Measurements from ENCODE around the gene SRD5A3. TPM values are rescaled to one million over a fixed set of nuclear protein-coding genes. Genes with fewer than 3 reads are reported as not detected.
A peak's percentile ranks its signal among the peaks of the same experiment; 100 is the strongest.

The SRD5A3 gene
- total RNA-seq, 1 donor from 2014 or later = 8.7 TPM

DNA sequence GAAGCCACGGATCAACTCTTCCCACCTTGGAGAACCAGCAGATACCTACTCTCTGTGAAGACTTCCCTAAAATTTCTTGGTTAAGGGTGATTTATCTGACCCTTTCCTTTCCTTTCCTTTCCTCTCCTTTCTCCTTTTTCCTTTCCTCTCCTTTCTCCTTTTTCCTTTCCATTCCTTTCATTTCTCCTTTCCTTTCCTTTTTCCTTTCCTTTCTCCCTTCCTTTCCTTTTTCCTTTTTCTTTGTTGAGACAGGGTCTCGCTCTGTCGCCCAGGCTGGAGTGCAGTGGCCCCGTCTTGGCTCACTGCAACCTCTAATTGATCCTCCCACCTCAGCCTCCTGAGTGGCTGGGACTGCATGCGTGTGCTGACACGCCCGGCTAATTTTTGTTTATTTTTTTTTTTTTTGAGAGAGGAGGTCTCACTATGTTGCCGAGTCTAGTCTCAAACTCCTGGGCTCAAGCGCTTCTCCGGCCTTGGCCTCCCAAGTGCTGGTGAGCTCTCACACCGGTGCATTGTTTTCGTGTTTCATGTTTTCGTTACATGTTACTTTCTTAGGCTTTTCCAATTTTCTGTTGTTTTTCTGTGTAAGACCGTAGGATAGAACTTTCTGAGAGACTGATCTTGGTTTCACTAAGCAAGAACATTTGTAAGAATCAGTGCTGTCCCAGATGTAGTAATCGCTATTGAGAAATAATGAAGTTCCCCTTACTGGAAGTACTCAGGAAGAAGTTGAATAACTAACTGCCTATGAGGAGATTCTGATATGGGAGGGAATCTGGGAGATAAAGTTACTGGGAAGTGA lies 51.7 kb downstream of the SRD5A3 start:
- ATAC-seq (no peak), DNase-seq (no peak)
- intact Hi-C loops (cut with micrococcal nuclease) = loop anchor here (10.0 kb wide), 1 partner anchor 53 kb away; the partner anchor contains the start of gene SRD5A3

DNA sequence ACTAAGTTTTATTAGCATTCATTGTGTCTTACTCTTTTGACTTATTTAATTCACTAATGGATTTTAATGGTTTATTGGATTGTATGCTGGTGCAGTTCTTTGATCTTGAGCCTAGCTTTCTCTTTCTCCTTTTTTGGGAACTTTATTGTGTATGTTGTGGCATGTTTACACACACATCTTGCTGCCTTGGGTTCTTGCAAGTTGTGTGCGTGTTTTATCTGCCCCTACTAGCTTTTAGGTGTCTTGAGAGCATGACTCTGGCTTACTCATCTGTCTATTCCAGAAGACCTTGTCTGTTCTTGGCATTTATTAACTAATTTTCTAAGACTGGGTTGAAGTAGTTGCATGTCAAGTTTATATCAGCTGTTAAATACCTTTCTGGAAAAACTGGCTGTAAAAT lies 52.4 kb downstream of the SRD5A3 start:
- ATAC-seq (no peak), DNase-seq (no peak)
- intact Hi-C loops (cut with micrococcal nuclease) = loop anchor here (10.0 kb wide), 1 partner anchor 54 kb away; the partner anchor contains the start of gene SRD5A3

- ATAC-seq = no peak
- intact Hi-C loops (cut with micrococcal nuclease) = loop anchor here (10.0 kb wide), 1 partner anchor 54 kb away; the partner anchor contains the start of gene SRD5A3
- no peak for DNase-seq
Measured at GRCh38 chr4:55398966-55399365, 52.9 kb downstream of the SRD5A3 start.

- intact Hi-C loops (cut with micrococcal nuclease) = loop anchor here (10.0 kb wide), 1 partner anchor 55 kb away; the partner anchor contains the start of gene SRD5A3
- ATAC-seq (no peak), DNase-seq (no peak)
Measured at GRCh38 chr4:55399581-55399980, 53.5 kb downstream of the SRD5A3 start.

DNA sequence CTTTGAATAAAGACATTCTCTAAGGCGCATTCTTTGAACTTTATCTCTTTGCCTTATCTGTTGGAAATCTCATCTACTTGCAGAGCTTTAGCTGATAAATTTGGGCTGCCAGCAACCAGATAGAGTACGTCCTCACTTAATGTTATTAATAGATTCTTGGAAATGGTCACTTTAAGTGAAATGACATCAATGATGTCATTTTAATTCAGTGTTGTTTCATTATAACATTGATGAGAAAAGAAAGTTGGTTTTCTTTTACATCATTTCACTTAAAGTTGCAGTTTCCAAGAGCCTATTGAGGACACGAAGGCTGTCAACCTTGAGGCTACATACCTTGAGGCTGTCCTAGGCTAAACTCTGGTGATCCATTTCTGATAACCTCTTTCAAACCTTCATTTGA lies 59.0 kb downstream of the SRD5A3 start:
- no peak for DNase-seq
- intact Hi-C loops (cut with micrococcal nuclease) = no loop called here
- no peak for ATAC-seq

GRCh38 chr4:55406545-55406944 lies 60.5 kb downstream of the SRD5A3 start:
- DNase-seq = no peak
- intact Hi-C loops (cut with micrococcal nuclease) = no loop called here
- no peak for ATAC-seq

DNA sequence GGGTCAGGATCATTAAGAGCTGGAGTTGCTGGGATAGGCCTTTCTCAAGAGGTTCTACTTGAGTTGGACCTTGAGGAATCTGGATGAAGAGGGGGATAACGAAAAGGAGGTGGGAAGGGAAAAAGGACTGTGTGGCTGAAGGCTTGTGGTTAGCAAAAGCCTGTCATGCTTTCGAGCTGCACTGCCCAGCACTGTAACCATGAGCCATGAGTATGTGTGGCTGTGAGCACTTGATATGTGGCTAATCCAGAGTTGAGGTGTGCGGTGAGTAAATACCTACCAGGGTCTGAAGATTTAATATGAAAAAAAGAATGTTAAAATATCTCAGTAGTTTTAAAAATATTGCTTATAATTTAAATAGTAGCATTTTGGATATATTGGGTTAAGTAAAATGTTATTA lies 61.1 kb downstream of the SRD5A3 start:
- ATAC-seq (no peak), DNase-seq (no peak)
- intact Hi-C loops (cut with micrococcal nuclease) = no loop called here

DNA sequence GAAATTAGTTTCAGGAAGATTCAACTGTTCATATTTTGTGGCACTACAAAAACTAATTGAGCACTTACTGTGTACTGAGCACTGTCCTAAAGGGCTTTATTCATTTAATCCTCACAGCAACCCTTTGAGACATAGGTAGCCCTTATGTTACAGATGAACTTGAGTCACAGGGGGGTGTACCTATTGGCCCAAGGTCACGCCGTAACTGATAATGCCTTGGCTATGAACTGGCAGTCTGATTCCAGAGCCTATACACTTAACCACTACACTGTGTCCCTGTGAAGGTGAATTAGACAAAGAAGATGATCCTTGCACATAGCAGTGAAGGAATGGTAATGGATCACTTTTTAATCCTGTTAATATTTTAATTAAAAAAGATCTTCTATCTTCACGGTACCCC lies 61.7 kb downstream of the SRD5A3 start:
- intact Hi-C loops (cut with micrococcal nuclease) = no loop called here
- peak; percentile 47 for ATAC-seq
- no peak for DNase-seq

DNA sequence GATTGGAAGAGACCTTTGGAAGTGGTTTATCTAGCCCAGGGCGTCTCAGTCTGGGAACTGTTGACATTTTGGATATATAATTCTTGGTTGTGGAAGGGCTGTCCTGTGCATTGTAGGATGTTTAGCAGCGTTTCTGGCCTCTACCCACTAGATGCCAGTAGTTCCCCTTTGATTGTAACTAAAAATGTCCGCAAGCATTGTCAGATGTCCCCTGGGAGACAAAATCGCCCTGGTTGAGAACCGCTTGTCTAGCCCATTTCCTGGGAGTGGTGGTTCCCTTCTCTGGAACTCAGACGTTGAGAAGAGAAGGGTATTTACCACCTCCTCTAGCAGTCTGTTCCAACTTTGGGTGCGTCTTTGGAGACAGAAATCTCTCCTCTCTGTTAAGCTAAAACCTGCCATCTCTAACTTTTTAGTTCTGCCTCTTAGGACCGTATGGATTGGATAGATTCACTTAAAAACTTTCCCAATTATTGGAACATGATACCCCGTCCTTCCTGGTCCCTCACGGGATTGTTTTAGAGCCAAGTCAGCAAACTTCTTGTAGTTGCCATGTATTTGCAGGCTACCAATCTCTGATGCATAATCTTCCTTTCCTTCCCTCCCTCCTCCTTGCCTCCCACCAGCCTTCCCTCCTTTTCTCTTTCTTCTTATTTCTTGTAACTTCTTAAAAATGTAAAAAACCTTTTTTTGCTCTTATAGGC lies 63.6 kb downstream of the SRD5A3 start:
- DNase-seq (no peak), ATAC-seq (peak; percentile 80)
- intact Hi-C loops (cut with micrococcal nuclease) = no loop called here

- ATAC-seq = peak; percentile 27
- intact Hi-C loops (cut with micrococcal nuclease) = no loop called here
Measured at GRCh38 chr4:55410431-55410830, 64.4 kb downstream of the SRD5A3 start.

GRCh38 chr4:55411621-55412020 lies 65.6 kb downstream of the SRD5A3 start:
- intact Hi-C loops (cut with micrococcal nuclease) = no loop called here
- no peak for ATAC-seq

More at GRCh38 chr4:55410431-55410830, 64.4 kb downstream of the SRD5A3 start:
- no peak for DNase-seq

GRCh38 chr4:55416176-55416575 lies 70.1 kb downstream of the SRD5A3 start:
- ATAC-seq = no peak

More at GRCh38 chr4:55411621-55412020, 65.6 kb downstream of the SRD5A3 start:
- no peak for DNase-seq

More at GRCh38 chr4:55416176-55416575, 70.1 kb downstream of the SRD5A3 start:
- intact Hi-C loops (cut with micrococcal nuclease) = no loop called here
- DNase-seq = no peak

Other genes starting within 250 kb of the SRD5A3 start
- 21.2 TPM for gene KDR, start 220.6 kb upstream of the SRD5A3 start, total RNA-seq
- 35.9 TPM for gene TMEM165, start 49.7 kb downstream of the SRD5A3 start, total RNA-seq
- 37.4 TPM for gene CLOCK, start 200.7 kb downstream of the SRD5A3 start, total RNA-seq
- gene PDCL2, start 246.0 kb downstream of the SRD5A3 start, total RNA-seq = not detected